Measurements from ENCODE around the gene CSPG4. TPM values are rescaled to one million over a fixed set of nuclear protein-coding genes. Genes with fewer than 3 reads are reported as not detected.
A peak's percentile ranks its signal among the peaks of the same experiment; 100 is the strongest.

The CSPG4 gene
- total and polyA plus RNA-seq, 10 of the 15 experiments (the other 5 are each of a cell fraction or from before 2014, with no cell fraction given): 0.02 to 2.2 (median 0.76) TPM

DNA sequence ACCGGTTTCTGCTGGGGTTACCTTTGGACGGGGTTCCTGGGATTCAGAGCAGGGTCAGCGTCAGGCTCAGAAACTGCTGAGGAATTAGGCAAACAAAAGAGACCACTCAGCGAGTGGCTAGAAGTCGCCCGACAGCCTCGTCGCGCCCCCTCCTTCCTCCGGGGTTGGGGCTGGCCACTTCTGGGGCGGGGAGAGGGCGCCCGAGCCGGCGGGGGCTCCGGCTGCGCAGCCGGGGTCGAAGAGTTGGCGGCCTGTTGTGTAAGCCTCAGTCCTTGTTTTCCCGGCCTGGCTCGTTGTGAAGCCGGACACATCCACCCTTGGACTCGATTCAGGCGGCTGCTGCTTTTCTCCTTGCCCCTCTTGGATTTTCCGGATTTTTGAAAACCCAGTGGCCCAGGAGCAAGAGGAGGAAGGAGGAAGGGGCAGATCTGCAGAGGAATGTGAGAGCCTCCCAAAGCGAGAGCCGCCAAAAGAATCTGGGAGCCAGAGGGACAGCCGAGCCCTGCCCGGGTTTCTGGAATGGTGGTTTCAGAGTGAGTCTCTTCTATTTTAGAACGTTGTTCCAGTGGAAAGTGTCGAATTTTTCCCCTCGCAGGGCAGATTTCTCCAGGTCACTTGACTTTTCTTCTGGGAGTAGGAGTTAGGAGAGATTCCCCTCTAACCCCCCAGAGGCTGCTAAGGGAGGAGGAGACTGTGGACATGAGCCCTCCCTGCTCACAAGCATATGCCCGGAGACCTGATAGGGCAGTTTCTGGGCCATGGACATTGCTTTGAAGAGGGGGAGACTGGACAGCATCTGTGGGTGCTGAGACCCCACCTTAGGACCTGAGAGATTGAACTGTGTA, 64.3 kb downstream of the CSPG4 start:
- 24% methylated on average over 32 of the region's 34 CpGs for WGBS (ENCODE audit: insufficient coverage, insufficient replicate concordance, low lambda C conversion rate, missing lambda C conversion rate)
- no peaks in the 10 kb centered on the region for H3K79me2 ChIP-seq (ENCODE audit: control insufficient read depth, insufficient read depth, low read length)
- no peaks in the 10 kb centered on the region for H3K36me3 ChIP-seq (ENCODE audit: control insufficient read depth in 2 of 2, insufficient read depth in 2 of 2, low read length in 1 of 2)
- peak overlapping the region; percentile 91 for H3K4me3 ChIP-seq
- FAIRE-seq (no peak), ATAC-seq (peak; percentile 18), DNase-seq (ENCODE audit: low read depth, low spot score) (no peak)
- intact Hi-C loops (cut with micrococcal nuclease; ENCODE audit: unreplicated experiment): loop anchor here (10.0 kb wide), 1 partner anchor 714 kb away; the partner anchor contains the start of gene COX5A
- ChIA-PET SMC1A (ENCODE audit: uncharacterized antibody, unreplicated experiment) (no interaction called here), RAD21 (ENCODE audit: unreplicated experiment) (interaction anchor here (1.1 to 2.6 kb wide), 4 partner anchors 23 to 281 kb away, joined by 3 to 10 read pairs (median 6); partner anchors contain the start of genes MAN2C1 and SNUPN), POLR2A (interaction anchor here (0.6 to 2.0 kb wide), 6 partner anchors 9 to 870 kb away, joined by 3 to 12 read pairs (median 4); partner anchors contain the start of genes IMP3, MAN2C1 and SNUPN), CTCF (interaction anchor here (0.6 to 2.9 kb wide), 11 partner anchors 9 to 280 kb away, joined by 3 to 27 read pairs (median 4); partner anchors contain the start of genes IMP3, MAN2C1 and SNUPN)
- TF ChIP-seq CREB1 (IDR thresholded peaks at IDR 0.05; ENCODE audit: low read depth): no peak
- peak; percentile 3; the same call in 1 of the 2 replicates for TF ChIP-seq YY1 (IDR thresholded peaks at IDR 0.05; ENCODE audit: low read depth, low read length)
- BruUV-seq (replicated peaks): TSS peak; percentile 65
- H3K9ac ChIP-seq (ENCODE audit: control insufficient read depth, insufficient read depth, low read length): peak overlapping the region; percentile 62
- H2AFZ ChIP-seq (ENCODE audit: control insufficient read depth, low read depth, low read length): peak overlapping the region; percentile 85
- H4K20me1 ChIP-seq (ENCODE audit: control insufficient read depth, insufficient read depth): no peaks in the 10 kb centered on the region
- H3K4me2 ChIP-seq (ENCODE audit: control insufficient read depth, insufficient read depth): peak overlapping the region; percentile 94
- no peak overlapping the region for H3K27ac ChIP-seq (ENCODE audit: control insufficient read depth, insufficient read depth)
- in situ Hi-C loops (cut with MboI): no loop called here
- H3K9me3 ChIP-seq (replicated peaks; ENCODE audit: control insufficient read depth, insufficient read depth, low read length): no peaks in the 10 kb centered on the region
- H3K27me3 ChIP-seq (replicated peaks in 1 of 2; ENCODE audit: control insufficient read depth in 2 of 2, insufficient read depth in 2 of 2, low read length in 1 of 2): peaks cover 0 to 2% of the 10 kb centered on the region in 2 experiments; a peak in 2 of 4 replicates
- H3K4me1 ChIP-seq (ENCODE audit: control insufficient read depth, insufficient read depth, low read length): 0 out of 2 replicates have a peak, but pooled peaks cover 2% of the 10 kb centered on the region
